GM19438 (cell line): Measurements from ENCODE around the gene TAGLN.
"Not testable (repeated sequence)": the region's sequence is repeated elsewhere in the genome, so short reads cannot be mapped to it uniquely, and the experiment has no call there.

Experiments
- ATAC-seq: cut with Tn5 transposase; IDR thresholded peaks from one replicate; pipeline ENCODE4 v1.9.1; 2021; ENCODE audit warnings: low read depth; ENCODE audit not compliant: unreplicated experiment

The TAGLN gene

GRCh38 chr11:117180661-117181585 lies 18.2 kb upstream of the TAGLN start:
- no peak for ATAC-seq

GRCh38 chr11:117181586-117182550 lies 17.3 kb upstream of the TAGLN start:
- no peak for ATAC-seq

- no peak for ATAC-seq
Measured at GRCh38 chr11:117182551-117182935, 16.6 kb upstream of the TAGLN start.

GRCh38 chr11:117183178-117183577 lies 16.0 kb upstream of the TAGLN start:
- ATAC-seq: not testable (repeated sequence)

- no peak for ATAC-seq
Measured at GRCh38 chr11:117183724-117184349, 15.3 kb upstream of the TAGLN start.

GRCh38 chr11:117185736-117186430 lies 13.3 kb upstream of the TAGLN start:
- ATAC-seq: no peak

GRCh38 chr11:117186431-117186761 lies 12.8 kb upstream of the TAGLN start:
- no peak for ATAC-seq

- no peak for ATAC-seq
Measured at GRCh38 chr11:117187007-117187406, 12.2 kb upstream of the TAGLN start.

- ATAC-seq: no peak
Measured at GRCh38 chr11:117187428-117187798, 11.8 kb upstream of the TAGLN start.

GRCh38 chr11:117187799-117188481 lies 11.2 kb upstream of the TAGLN start:
- no peak for ATAC-seq

GRCh38 chr11:117188620-117189081 lies 10.5 kb upstream of the TAGLN start:
- no peak for ATAC-seq

GRCh38 chr11:117189191-117189940 lies 9.8 kb upstream of the TAGLN start:
- ATAC-seq: no peak

- ATAC-seq: no peak
Measured at GRCh38 chr11:117189941-117190544, 9.1 kb upstream of the TAGLN start.

- no peak for ATAC-seq
Measured at GRCh38 chr11:117191680-117192400, 7.3 kb upstream of the TAGLN start.

GRCh38 chr11:117192401-117192875 lies 6.7 kb upstream of the TAGLN start:
- no peak for ATAC-seq

GRCh38 chr11:117193130-117194020 lies 5.8 kb upstream of the TAGLN start:
- ATAC-seq: no peak

GRCh38 chr11:117194267-117194666 lies 4.9 kb upstream of the TAGLN start:
- no peak for ATAC-seq
